Limb (tissue), 2 donors: ENCODE data around the gene PAXX.

Experiments used
- DNase-seq, 2 donors: peaks; one replicate each; pipeline ENCODE4 v3.0.0-alpha.2; 2016; ENCODE audit errors: extremely low spot score in 2 of 2

Gene PAXX

GRCh38 chr9:136952876-136953770 lies 39.1 kb upstream of the PAXX start:
- DNase-seq = no peak

- DNase-seq = no peak
These were observed 38.4 kb upstream of the PAXX start for GRCh38 chr9:136953771-136954269.

- DNase-seq = no peak
These were observed 37.7 kb upstream of the PAXX start for GRCh38 chr9:136954270-136955083.

- no peak for DNase-seq
These were observed 36.9 kb upstream of the PAXX start for GRCh38 chr9:136955202-136955942.

GRCh38 chr9:136955943-136956335 lies 36.3 kb upstream of the PAXX start:
- no peak for DNase-seq

- no peak for DNase-seq
These were observed 35.6 kb upstream of the PAXX start for GRCh38 chr9:136956604-136957003.

GRCh38 chr9:136957461-136957860 lies 34.8 kb upstream of the PAXX start:
- DNase-seq = no peak

GRCh38 chr9:136957901-136958300 lies 34.3 kb upstream of the PAXX start:
- DNase-seq = no peak

- DNase-seq = no peak
These were observed 33.7 kb upstream of the PAXX start for GRCh38 chr9:136958473-136958872.

GRCh38 chr9:136958898-136959850 lies 33.0 kb upstream of the PAXX start:
- DNase-seq = no peak

GRCh38 chr9:136960212-136960937 lies 31.8 kb upstream of the PAXX start:
- no peak for DNase-seq

GRCh38 chr9:136960938-136961275 lies 31.3 kb upstream of the PAXX start:
- no peak for DNase-seq

GRCh38 chr9:136961279-136962065 lies 30.8 kb upstream of the PAXX start:
- no peak for DNase-seq

- DNase-seq = no peak
These were observed 30.1 kb upstream of the PAXX start for GRCh38 chr9:136962163-136962562.

GRCh38 chr9:136962701-136963248 lies 29.4 kb upstream of the PAXX start:
- no peak for DNase-seq

GRCh38 chr9:136963341-136963740 lies 28.9 kb upstream of the PAXX start:
- no peak for DNase-seq

GRCh38 chr9:136963751-136964150 lies 28.5 kb upstream of the PAXX start:
- DNase-seq = no peak

- DNase-seq = no peak
These were observed 28.0 kb upstream of the PAXX start for GRCh38 chr9:136964171-136964689.
